HG03097 (cell line): ENCODE data around the gene SMIM36.
"Not testable (repeated sequence)": the region's sequence is repeated elsewhere in the genome, so short reads cannot be mapped to it uniquely, and the experiment has no call there.

Source experiments
- ATAC-seq: cut with Tn5 transposase; IDR thresholded peaks from one replicate; pipeline ENCODE4 v1.9.1; 2021; ENCODE audit not compliant: unreplicated experiment, low FRiP score

The SMIM36 gene

DNA sequence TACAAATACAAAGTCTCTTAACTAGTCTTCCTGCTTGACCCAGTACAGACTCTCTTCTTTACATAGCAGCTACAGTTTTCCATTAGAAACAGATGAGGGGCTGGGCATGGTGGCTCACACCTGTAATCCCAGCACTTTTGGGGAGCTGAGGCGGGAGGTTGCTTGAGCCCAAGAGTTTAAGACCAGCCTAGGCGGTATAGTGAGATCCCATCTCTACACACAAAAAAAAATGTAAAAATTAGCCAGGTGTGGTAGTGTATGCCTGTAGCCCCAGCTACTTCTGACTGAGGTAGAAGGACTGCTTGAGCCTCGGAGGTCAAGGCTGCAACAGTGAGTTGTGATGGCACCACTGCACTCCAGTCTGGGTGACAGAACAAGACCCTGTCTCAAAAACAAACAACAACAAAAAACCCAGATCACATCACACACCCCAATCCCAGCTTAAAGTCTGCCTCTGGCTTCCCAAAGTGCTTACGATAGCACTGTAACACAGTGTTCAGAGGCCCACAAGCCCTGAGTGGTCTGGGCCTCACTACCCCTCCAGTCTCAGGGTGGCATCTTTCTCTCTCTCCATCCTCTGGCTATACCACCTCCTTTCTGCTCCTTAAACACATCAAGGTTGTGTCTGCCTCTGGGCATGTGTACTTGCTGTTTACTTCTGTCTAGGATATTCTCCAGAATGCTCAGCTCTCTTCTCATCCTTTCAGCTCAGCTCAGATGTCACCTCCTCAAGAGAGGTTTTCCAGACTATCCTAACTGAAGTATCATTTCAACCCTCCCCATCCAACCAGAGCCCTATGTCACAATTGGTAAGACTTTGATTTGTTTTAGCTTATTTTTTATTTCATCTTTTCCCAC is 93.6 kb downstream of the SMIM36 start:
- ATAC-seq, result no peak

GRCh38 chr17:55416470-55417052 is 94.7 kb downstream of the SMIM36 start:
- no peak for ATAC-seq

DNA sequence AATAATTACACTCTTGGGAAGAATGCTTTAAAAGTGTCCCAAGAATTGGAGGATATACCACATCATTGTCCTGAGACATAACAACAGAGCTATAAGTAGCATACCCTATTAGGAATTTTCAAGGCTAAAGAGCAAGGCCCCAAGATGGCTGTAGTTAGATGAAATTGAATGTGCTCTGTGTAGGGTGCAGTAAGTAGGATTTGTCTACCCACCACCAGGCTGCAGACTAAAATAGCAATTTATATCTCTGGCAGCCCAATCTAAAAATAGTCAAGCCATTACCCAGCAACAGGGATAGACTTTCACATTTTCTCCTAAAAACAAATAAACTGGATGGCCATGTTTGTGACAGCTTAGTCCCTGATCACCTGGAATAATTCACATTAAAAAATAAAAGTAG is 95.3 kb downstream of the SMIM36 start:
- no peak for ATAC-seq

GRCh38 chr17:55414983-55415382 is 96.3 kb downstream of the SMIM36 start:
- no peak for ATAC-seq

DNA sequence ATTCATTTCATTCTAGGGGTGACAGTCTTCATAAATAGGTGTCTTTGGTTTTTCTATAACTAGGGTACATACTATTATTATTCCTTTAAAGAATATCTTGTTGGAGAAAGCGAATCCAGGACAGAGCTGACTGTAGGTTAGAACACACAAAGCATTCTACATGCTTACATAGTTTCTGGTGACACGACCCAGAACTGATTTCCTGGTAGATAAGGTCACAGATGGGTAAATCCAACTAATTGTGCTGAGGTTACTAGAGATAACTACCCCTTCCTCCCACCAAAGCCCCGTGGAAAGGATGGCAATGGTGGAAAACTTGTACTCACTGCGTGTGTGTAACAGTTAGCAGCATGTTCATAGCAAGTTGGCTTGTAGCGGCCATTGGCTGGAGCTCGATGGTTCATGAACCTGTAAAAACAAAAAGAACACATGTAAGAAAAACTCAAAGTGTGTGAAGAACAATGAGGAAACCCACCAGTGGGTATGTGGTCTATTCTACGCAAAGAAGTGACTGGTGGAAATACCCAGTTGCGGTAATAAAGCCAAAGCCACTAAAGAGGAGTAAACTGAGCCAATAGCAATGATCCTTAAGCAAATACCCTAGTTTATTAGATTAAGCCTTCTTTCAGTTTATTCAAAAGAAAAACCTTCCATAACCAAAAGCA is 97.3 kb downstream of the SMIM36 start:
- no peak for ATAC-seq

GRCh38 chr17:55411463-55411855 is 99.8 kb downstream of the SMIM36 start:
- ATAC-seq, result no peak

DNA sequence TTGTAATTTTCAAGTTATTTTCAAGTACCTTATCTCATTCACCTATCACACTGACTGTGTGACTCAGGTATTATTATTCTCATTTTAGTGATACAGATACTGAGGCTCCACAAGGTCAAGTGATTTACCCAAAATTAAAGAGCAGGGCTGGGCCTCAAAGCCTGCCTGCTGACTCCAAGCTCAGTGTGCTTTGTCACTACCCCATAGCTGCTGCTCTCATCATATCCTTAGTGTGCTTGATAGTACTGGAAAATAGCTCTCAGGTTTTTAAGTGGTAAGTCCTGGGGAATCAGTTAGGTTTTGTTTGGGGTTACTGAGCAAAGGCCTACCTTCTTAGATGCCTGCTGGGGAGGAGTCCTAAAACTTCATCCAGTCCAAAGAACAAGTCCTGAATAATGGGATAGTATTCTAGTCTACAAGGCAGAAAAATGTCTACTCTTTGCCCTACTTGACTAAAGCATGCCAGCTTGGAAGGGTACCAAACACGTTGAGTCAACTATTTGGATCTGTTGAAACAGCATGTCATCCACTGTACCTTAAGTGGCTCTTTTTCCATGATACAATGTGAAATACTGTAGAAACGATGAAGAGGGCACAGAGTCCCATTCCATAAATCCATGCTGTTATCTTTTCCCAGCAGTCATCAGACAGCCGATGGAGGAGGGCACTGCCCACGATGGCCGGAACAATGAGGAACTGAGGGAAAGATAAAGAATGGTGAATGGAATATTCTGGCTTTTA is 100.4 kb downstream of the SMIM36 start:
- ATAC-seq, result no peak

GRCh38 chr17:55409030-55409800 is 102.0 kb downstream of the SMIM36 start:
- ATAC-seq, result no peak

- no peak for ATAC-seq
These were observed 103.3 kb downstream of the SMIM36 start for GRCh38 chr17:55407641-55408566.

DNA sequence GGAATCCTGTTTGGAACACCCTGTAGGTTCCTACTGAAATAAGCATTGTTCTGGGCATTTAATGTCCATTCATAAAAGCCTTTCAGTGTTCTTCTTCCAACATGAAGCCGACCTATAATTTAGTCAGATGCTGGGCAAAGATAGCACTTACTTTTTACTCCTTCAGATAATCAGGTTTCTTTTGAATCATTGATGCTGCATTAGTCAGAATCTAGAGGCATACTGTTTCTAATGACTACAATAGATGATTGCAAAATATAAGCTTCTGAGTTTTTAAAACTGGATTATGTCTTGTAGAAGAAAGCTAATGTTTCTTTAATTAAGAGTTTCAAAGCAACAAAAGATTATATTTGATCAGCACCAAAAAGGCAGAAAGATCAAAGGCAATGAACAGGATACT is 105.7 kb downstream of the SMIM36 start:
- ATAC-seq, result no peak

DNA sequence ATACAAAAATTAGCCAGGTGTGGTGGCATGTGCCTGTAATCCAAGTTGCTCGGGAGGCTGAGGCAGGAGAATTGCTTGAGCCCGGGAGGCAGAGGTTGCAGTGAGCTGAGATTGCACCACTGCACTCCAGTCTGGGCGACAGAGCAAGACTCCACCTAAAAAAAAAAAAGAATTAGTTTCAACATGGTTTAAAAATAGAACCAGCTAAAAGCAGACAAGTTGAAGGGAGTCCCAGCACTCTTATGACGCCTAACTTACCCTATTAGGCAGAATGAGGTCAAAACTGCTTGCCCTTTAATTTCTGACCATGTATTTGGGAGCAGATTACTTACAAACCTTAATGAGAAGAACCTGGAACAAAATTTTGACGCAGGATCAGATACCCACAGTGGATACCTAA is 107.1 kb downstream of the SMIM36 start:
- ATAC-seq, result not testable (repeated sequence)

- no peak for ATAC-seq
These were observed 108.9 kb downstream of the SMIM36 start for GRCh38 chr17:55402374-55402773.
